Erythroblast (primary cell): ENCODE data around the gene RAB11FIP2.

Source experiments
- DNase-seq, 2 experiments: peaks; one replicate each; lab custom pipeline; 2025; lab: John Stamatoyannopoulos, UW
- GATA1 ChIP-seq: IDR thresholded peaks from 2 replicates; pipeline ENCODE4 v1.6.1; 2011; ENCODE audit warnings: low read depth, mild to moderate bottlenecking, control low read depth, low read length, moderate library complexity
- POLR2A ChIP-seq: IDR thresholded peaks from 2 replicates; pipeline ENCODE4 v1.6.1; 2011; ENCODE audit warnings: mild to moderate bottlenecking, low read length

Gene RAB11FIP2

GRCh38 chr10:117987244-117987909 lies 59.4 kb downstream of the RAB11FIP2 start:
- TF ChIP-seq GATA1 (no peak), POLR2A (no peak)
- DNase-seq: no peak

GRCh38 chr10:117983961-117984360 lies 62.8 kb downstream of the RAB11FIP2 start:
- no peak for TF ChIP-seq POLR2A

GRCh38 chr10:117980755-117981702 lies 65.7 kb downstream of the RAB11FIP2 start:
- TF ChIP-seq POLR2A (no peak), GATA1 (no peak)
- DNase-seq: no peak

More at GRCh38 chr10:117983961-117984360, 62.8 kb downstream of the RAB11FIP2 start:
- no peak for DNase-seq

DNA sequence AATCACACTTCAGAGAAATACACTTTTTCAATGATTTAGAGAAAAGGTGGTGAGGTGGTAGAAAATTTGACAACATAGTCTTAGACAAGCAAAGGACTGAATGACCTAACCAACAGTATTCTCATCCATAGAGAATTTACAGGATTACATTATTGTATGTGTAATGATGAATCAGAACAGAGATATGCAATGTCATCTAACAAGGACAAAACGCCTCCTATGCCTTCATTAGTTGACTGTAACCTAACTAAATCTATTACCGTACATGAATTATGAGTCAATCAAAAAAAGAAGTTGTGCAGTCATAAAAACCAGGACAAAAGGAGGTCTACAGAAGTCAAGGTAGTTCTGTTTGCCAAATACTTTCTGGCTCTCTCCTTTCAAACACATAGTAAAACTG lies 66.5 kb downstream of the RAB11FIP2 start:
- DNase-seq: no peak
- TF ChIP-seq GATA1: no peak
- no peak for TF ChIP-seq POLR2A

DNA sequence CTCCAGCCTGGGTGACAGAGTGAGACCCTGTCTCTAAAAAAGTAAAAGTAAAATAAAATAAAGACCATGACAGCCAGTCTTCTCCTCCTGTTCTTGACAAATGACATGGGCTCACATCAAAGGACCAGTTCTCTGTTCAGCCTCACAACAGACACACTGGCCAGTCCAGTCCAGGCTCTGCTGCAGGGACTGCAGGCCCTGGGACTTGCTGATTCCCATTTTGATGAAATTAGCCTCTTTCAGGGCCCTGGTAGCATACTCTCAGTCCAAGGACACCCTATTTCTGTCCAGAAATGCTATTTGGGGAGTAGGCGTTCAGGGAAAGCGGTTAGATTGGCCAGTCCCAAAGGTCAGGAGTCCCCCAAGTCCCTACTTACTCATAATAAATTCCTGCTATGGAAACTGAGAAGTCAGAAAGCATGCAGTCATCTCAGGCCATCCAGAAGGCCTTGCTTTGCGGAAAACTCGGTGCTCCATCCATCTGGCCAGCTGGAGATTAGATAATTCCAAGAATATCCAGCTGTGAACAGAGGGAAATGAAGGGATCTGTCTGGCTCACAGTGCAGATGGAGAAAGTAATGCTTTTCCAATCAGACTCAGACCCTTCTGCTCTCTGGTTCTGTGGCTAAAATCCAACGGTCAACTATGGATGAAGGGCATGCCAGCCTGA lies 74.4 kb downstream of the RAB11FIP2 start:
- TF ChIP-seq POLR2A: no peak
- TF ChIP-seq GATA1: no peak
- DNase-seq: no peak

GRCh38 chr10:117970962-117971361 lies 75.8 kb downstream of the RAB11FIP2 start:
- TF ChIP-seq POLR2A: no peak
- TF ChIP-seq GATA1: no peak
- no peak for DNase-seq

DNA sequence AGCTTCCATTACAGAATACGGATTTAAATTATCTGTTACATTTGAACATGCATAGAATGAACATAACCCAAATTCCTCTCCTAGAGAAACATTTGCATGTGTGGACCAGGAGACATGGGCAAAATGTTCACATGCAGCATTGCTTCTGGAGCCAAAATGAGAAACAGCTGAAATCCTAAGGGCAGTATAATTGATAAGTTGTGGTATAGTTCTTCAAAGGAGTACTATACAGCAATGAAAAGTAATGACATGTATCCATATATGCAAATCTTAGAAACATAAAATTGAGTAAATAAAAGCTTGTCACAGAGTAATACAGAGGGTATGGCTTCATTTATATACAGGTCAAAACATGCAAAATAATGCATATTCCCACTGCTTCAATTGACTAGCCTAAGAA lies 77.1 kb downstream of the RAB11FIP2 start:
- TF ChIP-seq GATA1 (no peak), POLR2A (no peak)

GRCh38 chr10:117968354-117969182 lies 78.2 kb downstream of the RAB11FIP2 start:
- TF ChIP-seq GATA1 (no peak), POLR2A (no peak)
- DNase-seq: peak in 1 of 2 experiments; percentile 3

More for the DNA sequence above, 77.1 kb downstream of the RAB11FIP2 start:
- DNase-seq: no peak

DNA sequence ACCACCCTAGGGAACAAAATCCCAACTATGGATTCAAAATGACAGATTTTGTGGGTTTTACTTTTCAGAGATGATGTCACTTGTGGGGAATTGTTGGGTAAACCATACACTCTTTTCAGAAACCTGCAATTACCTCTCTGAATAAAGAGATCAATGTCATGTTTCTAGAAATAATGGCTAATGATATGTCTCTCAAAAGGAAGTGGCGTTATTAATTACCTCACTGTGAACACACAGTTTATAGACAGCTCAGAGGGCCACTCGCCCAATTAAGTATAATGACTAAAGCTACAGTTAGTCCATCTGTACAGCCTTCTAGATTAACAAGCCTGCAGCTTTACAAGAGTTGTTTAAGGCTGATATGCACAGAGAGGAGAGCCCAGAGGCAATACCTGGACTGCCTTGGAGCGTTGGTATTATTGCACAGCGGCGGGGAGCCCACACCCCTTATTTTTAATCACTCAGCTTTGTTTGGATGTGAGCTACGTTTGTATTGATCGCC lies 79.5 kb downstream of the RAB11FIP2 start:
- TF ChIP-seq POLR2A (no peak), GATA1 (no peak)
- no peak for DNase-seq

GRCh38 chr10:117965984-117966383 lies 80.8 kb downstream of the RAB11FIP2 start:
- TF ChIP-seq POLR2A: no peak
- no peak for TF ChIP-seq GATA1
- DNase-seq: no peak

- no peak for DNase-seq
- TF ChIP-seq GATA1 (no peak), POLR2A (no peak)
Measured at GRCh38 chr10:117964536-117964935, 82.2 kb downstream of the RAB11FIP2 start.

DNA sequence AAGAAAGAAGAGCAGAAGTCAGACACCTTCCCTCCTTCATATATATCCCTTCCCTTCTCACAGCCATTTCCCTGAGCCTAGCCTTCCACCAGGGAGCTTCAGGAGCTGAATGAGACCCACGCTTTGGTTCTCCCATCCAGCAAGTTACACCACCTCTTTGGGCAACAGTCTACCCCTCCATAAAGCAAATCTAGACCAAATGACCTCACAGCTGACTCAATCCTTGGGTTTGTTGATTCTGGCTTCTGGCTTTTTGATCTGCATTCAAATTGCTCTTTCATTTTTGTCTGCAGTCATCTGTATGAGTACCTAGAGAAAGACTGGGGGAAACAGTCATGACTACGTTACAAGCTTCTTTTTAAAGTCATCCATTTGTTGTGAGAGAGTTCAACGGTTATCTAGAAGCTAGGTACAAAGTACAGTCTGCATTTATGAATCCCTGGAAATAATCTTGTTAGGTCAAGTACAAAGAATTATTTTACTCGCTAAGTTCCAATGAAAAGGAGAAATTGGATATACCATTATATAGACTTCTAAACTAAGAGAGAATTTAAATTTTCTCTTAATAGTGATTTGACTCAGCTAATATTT lies 86.3 kb downstream of the RAB11FIP2 start:
- no peak for DNase-seq
- TF ChIP-seq GATA1 (no peak), POLR2A (no peak)
